SKM-1 (cell line): ENCODE data around the gene CLN3.
"Not testable (repeated sequence)": the region's sequence is repeated elsewhere in the genome, so short reads cannot be mapped to it uniquely, and the experiment has no call there.

Experiments
- DNase-seq: peaks from one replicate; lab custom pipeline; 2025; ENCODE audit not compliant: unreplicated experiment; lab: John Stamatoyannopoulos, UW

CLN3 gene

GRCh38 chr16:28514246-28514645, 22.4 kb upstream of the CLN3 start:
- no peak for DNase-seq

- DNase-seq, result no peak
Observed at GRCh38 chr16:28513484-28514181, 21.8 kb upstream of the CLN3 start.

- DNase-seq, result no peak
Observed at GRCh38 chr16:28511801-28512789, 20.2 kb upstream of the CLN3 start.

- DNase-seq, result no peak
Observed at GRCh38 chr16:28511031-28511430, 19.2 kb upstream of the CLN3 start.

GRCh38 chr16:28505489-28506137, 13.7 kb upstream of the CLN3 start:
- no peak for DNase-seq

GRCh38 chr16:28504707-28505404, 13.0 kb upstream of the CLN3 start:
- no peak for DNase-seq

- no peak for DNase-seq
Observed at GRCh38 chr16:28503470-28504259, 11.8 kb upstream of the CLN3 start.

- DNase-seq, result no peak
Observed at GRCh38 chr16:28502290-28502689, 10.4 kb upstream of the CLN3 start.

GRCh38 chr16:28501258-28502232, 9.7 kb upstream of the CLN3 start:
- DNase-seq, result no peak

- not testable (repeated sequence) for DNase-seq
Observed at GRCh38 chr16:28500476-28501180, 8.8 kb upstream of the CLN3 start.

- DNase-seq, result no peak
Observed at GRCh38 chr16:28499854-28500253, 8.0 kb upstream of the CLN3 start.

- no peak for DNase-seq
Observed at GRCh38 chr16:28498666-28499381, 7.0 kb upstream of the CLN3 start.

- DNase-seq, result no peak
Observed at GRCh38 chr16:28497861-28498599, 6.2 kb upstream of the CLN3 start.

- no peak for DNase-seq
Observed at GRCh38 chr16:28497386-28497785, 5.5 kb upstream of the CLN3 start.

GRCh38 chr16:28496844-28497243, 5.0 kb upstream of the CLN3 start:
- DNase-seq, result no peak

- no peak for DNase-seq
Observed at GRCh38 chr16:28495795-28496749, 4.2 kb upstream of the CLN3 start.
